Measurements from ENCODE around the gene ANKS1B. TPM values are rescaled to one million over a fixed set of nuclear protein-coding genes. Genes with fewer than 3 reads are reported as not detected.

The ANKS1B gene
- total and polyA plus RNA-seq, 4 experiments from 2014 or later = 0.28 to 0.55 TPM; not detected in 2

DNA sequence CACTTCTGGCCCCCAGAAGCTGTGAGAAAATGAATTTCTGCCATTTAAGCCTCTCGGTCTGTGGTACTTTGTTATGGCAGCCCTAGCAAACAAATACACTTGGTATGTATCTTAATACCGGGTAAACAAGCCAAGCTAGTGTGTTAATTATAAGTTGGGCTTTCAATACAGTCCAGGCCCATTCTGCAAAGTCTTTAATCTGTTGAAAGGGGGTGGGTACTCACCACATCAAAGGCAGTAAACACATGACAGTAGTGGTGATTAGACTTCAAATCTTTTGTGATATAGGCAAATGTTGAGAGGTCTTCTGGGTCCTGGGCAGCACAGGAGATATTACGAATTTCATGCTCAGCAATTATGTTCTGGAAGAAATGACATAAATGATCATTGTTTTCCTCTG lies 1211.9 kb downstream of the ANKS1B start:
- Histone ChIP-seq H3K36me3 (ENCODE audit: insufficient read depth, low read length) (no peaks in the 10 kb centered on the region), H3K4me1 (ENCODE audit: insufficient read depth, low read length) (no peaks in the 10 kb centered on the region), H3K27me3 (ENCODE audit: insufficient read depth, low read length) (no peaks in the 10 kb centered on the region), H3K27ac (ENCODE audit: low read depth, low read length) (no peak overlapping the region), H3K4me3 (ENCODE audit: low read length in 2 of 2) (no peak overlapping the region), H3K9me3 (ENCODE audit: control insufficient read depth in 1 of 2, low read length in 2 of 2) (no peaks in the 10 kb centered on the region)
- no peak for DNase-seq
- H3K27me3 Mint-ChIP-seq = peaks cover 0 to 1% of the 10 kb centered on the region in 2 donors
- CTCF ChIA-PET (ENCODE audit: partially characterized antibody) = no interaction called here
- H3K36me3 Mint-ChIP-seq = no peaks in the 10 kb centered on the region
- no peak overlapping the region for H3K4me3 Mint-ChIP-seq
- intact Hi-C loops (cut with micrococcal nuclease) = no loop called here
- peaks cover 0 to 3% (median 0%) of the 10 kb centered on the region in 8 donors for H3K9me3 Mint-ChIP-seq
- no peak overlapping the region for H3K27ac Mint-ChIP-seq
- POLR2A ChIA-PET (ENCODE audit: partially characterized antibody) = no interaction called here
- H3K4me1 Mint-ChIP-seq = no peaks in the 10 kb centered on the region

DNA sequence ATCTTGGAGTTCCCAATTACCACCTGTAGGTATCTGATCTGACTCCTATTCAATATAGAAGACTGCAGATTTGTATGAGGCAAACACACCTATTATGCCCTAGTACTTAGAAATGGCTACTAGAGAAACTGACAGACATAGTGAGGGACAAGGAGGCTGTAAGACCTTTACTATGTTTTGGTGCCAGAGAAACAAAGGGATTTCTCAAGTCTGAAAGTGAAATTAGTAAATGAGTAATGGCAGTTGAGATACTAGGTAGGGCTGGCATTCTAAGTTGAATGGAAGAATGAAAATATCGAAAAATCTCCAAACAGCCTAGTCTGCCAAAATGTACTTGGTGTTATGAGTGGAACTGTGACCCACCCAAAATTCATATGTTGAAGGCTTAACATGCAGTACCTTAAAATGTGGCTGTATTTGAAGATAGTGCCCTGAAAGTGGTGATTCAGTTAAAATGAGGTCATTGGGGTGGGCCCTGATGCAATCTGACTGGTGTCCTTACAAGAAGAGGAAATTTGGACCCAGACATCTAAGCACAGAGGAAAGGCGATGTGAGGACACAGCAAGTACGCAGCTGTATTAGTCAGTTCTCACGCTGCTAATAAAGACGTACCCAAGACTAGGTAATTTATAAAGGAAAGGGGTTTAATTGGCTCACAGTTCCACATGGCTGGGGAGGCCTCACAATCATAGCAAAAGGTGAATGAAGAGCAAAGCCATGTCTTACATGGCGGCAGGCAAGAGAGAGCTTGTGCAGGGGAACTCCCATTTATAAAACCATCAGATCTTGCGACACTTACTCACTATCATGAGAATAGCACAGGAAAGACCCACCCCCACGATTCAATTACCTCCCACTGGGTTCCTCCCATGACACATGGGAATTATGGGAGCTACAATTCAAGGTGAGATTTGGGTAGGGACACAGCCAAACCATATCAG lies 1212.7 kb downstream of the ANKS1B start:
- peaks cover 0 to 4% of the 10 kb centered on the region in 2 donors for H3K27me3 Mint-ChIP-seq
- Histone ChIP-seq H3K4me1 (ENCODE audit: insufficient read depth, low read length) (no peaks in the 10 kb centered on the region), H3K27ac (ENCODE audit: low read depth, low read length) (no peak overlapping the region), H3K27me3 (ENCODE audit: insufficient read depth, low read length) (no peaks in the 10 kb centered on the region), H3K36me3 (ENCODE audit: insufficient read depth, low read length) (no peaks in the 10 kb centered on the region), H3K4me3 (ENCODE audit: low read length in 2 of 2) (no peak overlapping the region), H3K9me3 (ENCODE audit: control insufficient read depth in 1 of 2, low read length in 2 of 2) (no peaks in the 10 kb centered on the region)
- ChIA-PET POLR2A (ENCODE audit: partially characterized antibody) (no interaction called here), CTCF (ENCODE audit: partially characterized antibody) (interaction anchor here (1.3 kb wide), 1 partner anchor 43 kb away, joined by 3 read pairs; no protein-coding TSS in a partner anchor)
- H3K36me3 Mint-ChIP-seq = no peaks in the 10 kb centered on the region
- peaks cover 0 to 3% (median 0%) of the 10 kb centered on the region in 8 donors for H3K9me3 Mint-ChIP-seq
- intact Hi-C loops (cut with micrococcal nuclease) = no loop called here
- no peaks in the 10 kb centered on the region for H3K4me1 Mint-ChIP-seq
- no peak overlapping the region for H3K4me3 Mint-ChIP-seq
- H3K27ac Mint-ChIP-seq = no peak overlapping the region
- DNase-seq = no peak

DNA sequence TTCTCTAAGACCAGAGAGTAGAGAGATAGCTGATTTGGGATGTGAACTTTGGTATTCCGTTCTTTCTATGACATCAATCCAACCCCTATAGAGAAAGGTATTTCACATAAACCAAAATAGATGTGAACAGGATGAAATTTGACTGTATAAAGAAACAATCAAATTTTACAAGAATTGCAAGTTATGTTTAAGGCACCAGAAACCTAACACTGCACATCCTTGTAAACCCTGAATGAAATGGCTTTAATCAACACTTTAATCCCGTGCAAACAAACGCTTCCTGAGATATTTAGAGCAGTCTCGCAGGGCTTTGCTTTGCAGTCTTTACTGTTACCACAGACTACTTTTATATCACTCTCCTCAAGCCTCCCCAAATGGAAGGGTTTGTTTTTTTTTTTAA lies 1214.5 kb downstream of the ANKS1B start:
- Mint-ChIP-seq H3K36me3 (no peaks in the 10 kb centered on the region), H3K27ac (no peak overlapping the region), H3K4me3 (no peak overlapping the region), H3K4me1 (no peaks in the 10 kb centered on the region), H3K9me3 (peaks cover 0 to 3% (median 0%) of the 10 kb centered on the region in 8 donors), H3K27me3 (peaks cover 0 to 4% of the 10 kb centered on the region in 2 donors)
- DNase-seq = no peak
- Histone ChIP-seq H3K9me3 (ENCODE audit: control insufficient read depth in 1 of 2, low read length in 2 of 2) (no peaks in the 10 kb centered on the region), H3K4me3 (ENCODE audit: low read length in 2 of 2) (no peak overlapping the region), H3K27me3 (ENCODE audit: insufficient read depth, low read length) (no peaks in the 10 kb centered on the region), H3K4me1 (ENCODE audit: insufficient read depth, low read length) (no peaks in the 10 kb centered on the region), H3K36me3 (ENCODE audit: insufficient read depth, low read length) (no peaks in the 10 kb centered on the region), H3K27ac (ENCODE audit: low read depth, low read length) (no peak overlapping the region)
- ChIA-PET POLR2A (ENCODE audit: partially characterized antibody) (no interaction called here), CTCF (ENCODE audit: partially characterized antibody) (interaction anchor here (1.3 kb wide), 1 partner anchor 45 kb away, joined by 3 read pairs; no protein-coding TSS in a partner anchor)
- intact Hi-C loops (cut with micrococcal nuclease) = no loop called here

DNA sequence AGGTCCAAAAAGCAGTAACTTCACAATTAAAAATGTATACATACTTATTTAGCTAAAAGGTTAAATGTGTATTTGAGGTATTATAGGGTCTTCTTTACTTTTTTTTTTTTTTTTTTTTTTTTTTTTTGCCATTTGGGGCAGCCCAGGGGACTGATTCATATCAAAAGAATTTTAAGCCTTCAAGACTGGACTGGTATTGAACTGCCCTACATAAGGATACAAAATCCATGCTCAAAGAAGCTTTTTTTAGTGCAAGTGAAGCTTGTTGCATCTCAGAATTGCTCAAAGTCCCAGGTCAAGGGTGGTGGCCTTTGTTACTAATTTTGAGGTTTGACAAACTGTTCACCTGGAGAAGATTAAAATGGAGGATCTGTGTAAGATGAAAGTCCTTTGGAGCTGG lies 1215.7 kb downstream of the ANKS1B start:
- peaks cover 0 to 3% (median 0%) of the 10 kb centered on the region in 8 donors for H3K9me3 Mint-ChIP-seq
- H3K4me3 Mint-ChIP-seq = no peak overlapping the region
- ChIA-PET POLR2A (ENCODE audit: partially characterized antibody) (no interaction called here), CTCF (ENCODE audit: partially characterized antibody) (no interaction called here)
- H3K4me1 ChIP-seq (ENCODE audit: insufficient read depth, low read length) = no peaks in the 10 kb centered on the region
- no peaks in the 10 kb centered on the region for H3K4me1 Mint-ChIP-seq
- no peaks in the 10 kb centered on the region for H3K27me3 ChIP-seq (ENCODE audit: insufficient read depth, low read length)
- no peaks in the 10 kb centered on the region for H3K36me3 Mint-ChIP-seq
- no peak for DNase-seq
- intact Hi-C loops (cut with micrococcal nuclease) = no loop called here
- peaks cover 0 to 5% of the 10 kb centered on the region in 2 donors for H3K27me3 Mint-ChIP-seq
- H3K4me3 ChIP-seq (ENCODE audit: low read length in 2 of 2) = no peak overlapping the region
- no peak overlapping the region for H3K27ac ChIP-seq (ENCODE audit: low read depth, low read length)
- H3K27ac Mint-ChIP-seq = no peak overlapping the region
- H3K9me3 ChIP-seq (ENCODE audit: control insufficient read depth in 1 of 2, low read length in 2 of 2) = no peaks in the 10 kb centered on the region
- H3K36me3 ChIP-seq (ENCODE audit: insufficient read depth, low read length) = no peaks in the 10 kb centered on the region

DNA sequence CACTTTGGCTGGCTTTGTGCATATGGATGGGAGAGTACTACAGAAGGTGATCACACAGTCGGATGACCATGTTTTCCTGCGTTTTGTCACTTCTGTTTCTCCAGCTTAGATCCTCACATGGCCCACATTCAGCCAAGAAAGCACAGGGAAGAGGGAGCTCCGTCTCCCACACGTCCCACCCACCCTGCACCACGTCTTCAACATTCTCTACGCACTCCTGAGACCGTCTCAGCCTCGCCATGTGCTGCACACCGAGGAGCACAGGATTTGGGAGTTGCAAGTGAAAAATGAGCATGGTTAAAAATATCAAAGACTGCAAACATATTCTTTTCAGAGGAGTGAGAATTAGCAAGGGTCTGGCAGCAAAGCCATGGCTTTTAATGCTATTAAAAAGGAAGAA lies 1217.5 kb downstream of the ANKS1B start:
- intact Hi-C loops (cut with micrococcal nuclease) = no loop called here

DNA sequence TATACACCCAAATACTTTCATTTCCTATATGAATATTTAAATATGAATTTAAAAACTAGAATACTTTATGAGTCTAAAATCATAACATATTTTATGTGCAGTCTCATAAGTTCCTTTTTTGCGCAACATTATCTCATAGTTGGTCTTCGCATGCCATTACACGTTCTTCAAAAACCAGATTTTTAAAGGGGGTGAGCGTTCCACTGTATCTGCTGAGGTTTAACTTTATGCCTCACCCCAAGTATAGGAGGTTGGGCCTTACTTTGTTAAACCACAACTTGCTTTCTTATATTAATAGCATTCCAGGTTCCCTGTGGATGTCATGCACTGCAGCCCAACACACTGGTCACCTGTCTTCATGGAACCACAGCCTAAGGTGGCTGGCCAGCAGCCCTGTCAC lies 1221.1 kb downstream of the ANKS1B start:
- intact Hi-C loops (cut with micrococcal nuclease) = no loop called here
- H3K4me1 Mint-ChIP-seq = no peaks in the 10 kb centered on the region
- no peaks in the 10 kb centered on the region for H3K27me3 ChIP-seq (ENCODE audit: insufficient read depth, low read length)
- H3K36me3 Mint-ChIP-seq = no peaks in the 10 kb centered on the region
- DNase-seq = no peak
- H3K4me1 ChIP-seq (ENCODE audit: insufficient read depth, low read length) = no peaks in the 10 kb centered on the region
- POLR2A ChIA-PET (ENCODE audit: partially characterized antibody) = no interaction called here
- CTCF ChIA-PET (ENCODE audit: partially characterized antibody) = no interaction called here
- no peaks in the 10 kb centered on the region for H3K9me3 ChIP-seq (ENCODE audit: control insufficient read depth in 1 of 2, low read length in 2 of 2)
- H3K27ac ChIP-seq (ENCODE audit: low read depth, low read length) = no peak overlapping the region
- no peaks in the 10 kb centered on the region for H3K36me3 ChIP-seq (ENCODE audit: insufficient read depth, low read length)
- H3K4me3 Mint-ChIP-seq = no peak overlapping the region
- H3K9me3 Mint-ChIP-seq = no peaks in the 10 kb centered on the region
- H3K4me3 ChIP-seq (ENCODE audit: low read length in 2 of 2) = no peak overlapping the region
- H3K27ac Mint-ChIP-seq = no peak overlapping the region
- H3K27me3 Mint-ChIP-seq = peaks cover 0 to 7% of the 10 kb centered on the region in 2 donors

More for the DNA sequence above, 1217.5 kb downstream of the ANKS1B start:
- no peaks in the 10 kb centered on the region for H3K27me3 ChIP-seq (ENCODE audit: insufficient read depth, low read length)
- no peaks in the 10 kb centered on the region for H3K4me1 ChIP-seq (ENCODE audit: insufficient read depth, low read length)
- DNase-seq = no peak
- Mint-ChIP-seq H3K4me3 (no peak overlapping the region), H3K36me3 (no peaks in the 10 kb centered on the region), H3K27ac (no peak overlapping the region), H3K4me1 (no peaks in the 10 kb centered on the region), H3K27me3 (peaks cover 0 to 7% of the 10 kb centered on the region in 2 donors), H3K9me3 (peaks cover 0 to 3% (median 0%) of the 10 kb centered on the region in 8 donors)
- no peak overlapping the region for H3K4me3 ChIP-seq (ENCODE audit: low read length in 2 of 2)
- H3K27ac ChIP-seq (ENCODE audit: low read depth, low read length) = no peak overlapping the region
- no peaks in the 10 kb centered on the region for H3K36me3 ChIP-seq (ENCODE audit: insufficient read depth, low read length)
- ChIA-PET CTCF (ENCODE audit: partially characterized antibody) (no interaction called here), POLR2A (ENCODE audit: partially characterized antibody) (no interaction called here)
- no peaks in the 10 kb centered on the region for H3K9me3 ChIP-seq (ENCODE audit: control insufficient read depth in 1 of 2, low read length in 2 of 2)

DNA sequence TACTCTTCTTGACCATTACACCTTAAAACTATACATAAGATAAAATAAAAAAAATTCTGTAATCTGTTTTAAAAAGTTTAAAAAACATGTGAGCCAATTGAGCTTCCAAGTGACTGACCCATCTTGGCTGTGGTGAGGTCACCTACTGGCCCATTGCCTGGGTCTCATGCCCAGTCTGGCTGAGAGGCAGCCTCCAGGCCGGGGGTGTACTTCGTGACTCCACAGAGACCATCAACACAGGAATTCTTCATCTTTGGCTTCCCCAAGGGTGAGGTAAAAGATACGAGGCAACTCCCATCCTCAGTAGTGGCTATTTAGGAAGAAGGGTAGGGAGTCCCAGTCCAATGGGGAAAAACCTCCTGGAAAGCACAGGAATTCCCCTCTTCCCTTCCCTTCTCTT lies 1226.4 kb downstream of the ANKS1B start:
- no peak overlapping the region for H3K27ac ChIP-seq (ENCODE audit: low read depth, low read length)
- no peak overlapping the region for H3K4me3 Mint-ChIP-seq
- H3K27me3 ChIP-seq (ENCODE audit: insufficient read depth, low read length) = no peaks in the 10 kb centered on the region
- intact Hi-C loops (cut with micrococcal nuclease) = no loop called here
- no peaks in the 10 kb centered on the region for H3K36me3 ChIP-seq (ENCODE audit: insufficient read depth, low read length)
- no peaks in the 10 kb centered on the region for H3K36me3 Mint-ChIP-seq
- no peak overlapping the region for H3K27ac Mint-ChIP-seq
- ChIA-PET POLR2A (ENCODE audit: partially characterized antibody) (no interaction called here), CTCF (ENCODE audit: partially characterized antibody) (no interaction called here)
- no peaks in the 10 kb centered on the region for H3K4me1 ChIP-seq (ENCODE audit: insufficient read depth, low read length)
- H3K9me3 ChIP-seq (ENCODE audit: control insufficient read depth in 1 of 2, low read length in 2 of 2) = no peaks in the 10 kb centered on the region
- H3K4me3 ChIP-seq (ENCODE audit: low read length in 2 of 2) = no peak overlapping the region
- H3K9me3 Mint-ChIP-seq = no peaks in the 10 kb centered on the region
- H3K27me3 Mint-ChIP-seq = peaks cover 2% of the 10 kb centered on the region in 2 donors
- H3K4me1 Mint-ChIP-seq = peaks cover 4 to 7% (median 5%) of the 10 kb centered on the region in 4 donors
- no peak for DNase-seq

Measured in CD4-positive, alpha-beta memory T cell (primary cell).